H1 (cell line): ENCODE results near the gene DOCK6. TPM values are rescaled to one million over a fixed set of nuclear protein-coding genes. Genes with fewer than 3 reads are reported as not detected.

Source experiments
- CTCF ChIA-PET: fragments of 300-600 bp; sonication (Branson Sonifier 250); formaldehyde crosslinking; loops from one replicate; lab custom pipeline; 2021; ENCODE audit not compliant: partially characterized antibody; lab: Charles Lee
- POLR2A ChIA-PET: fragments of 300-600 bp; sonication (Branson Sonifier 250); formaldehyde crosslinking; loops from one replicate; lab custom pipeline; 2021; ENCODE audit warnings: inconsistent platforms; ENCODE audit not compliant: partially characterized antibody; lab: Charles Lee
- DNase-seq, 2 experiments: peaks; one replicate each; pipeline versions ENCODE4 v3.0.0 to v3.0.0-alpha.2; 2010 to 2022; ENCODE audit warnings: low spot score in 2 of 2, low read depth in 1 of 2, mixed read lengths in 1 of 2
- FAIRE-seq: peaks from 2 replicates; lab custom pipeline; 2011; peaks lifted over from hg19 to GRCh38; lab: Jason Lieb, UNC
- H2AFZ ChIP-seq: 2 replicates; pipeline ENCODE4 v1.8.1; 2012; ENCODE audit warnings: low read length, inconsistent platforms
- H2AK5ac ChIP-seq: 2 replicates; pipeline ENCODE4 v1.6.1; 2013; ENCODE audit warnings: low read depth, low read length
- H2BK120ac ChIP-seq: replicated peaks from 2 replicates; pipeline ENCODE3; 2013; ENCODE audit warnings: low read depth, low read length, inconsistent platforms
- H2BK12ac ChIP-seq: 2 replicates; pipeline ENCODE4 v1.6.1; 2013; ENCODE audit warnings: low read depth, low read length
- H2BK15ac ChIP-seq: 2 replicates; pipeline ENCODE4 v1.6.1; 2013; ENCODE audit warnings: low read length
- H2BK20ac ChIP-seq: 2 replicates; pipeline ENCODE4 v1.6.1; 2013; ENCODE audit warnings: low read length
- H2BK5ac ChIP-seq: 2 replicates; pipeline ENCODE4 v1.6.1; 2013; ENCODE audit warnings: low read depth, low read length
- H3K14ac ChIP-seq: 2 replicates; pipeline ENCODE4 v1.6.1; 2013; ENCODE audit warnings: inconsistent platforms; ENCODE audit not compliant: insufficient read length
- H3K18ac ChIP-seq: 2 replicates; pipeline ENCODE4 v1.6.1; 2013; ENCODE audit warnings: low read length; ENCODE audit errors: extremely low read depth
- H3K23ac ChIP-seq: 2 replicates; pipeline ENCODE4 v1.6.1; 2013; ENCODE audit warnings: inconsistent platforms; ENCODE audit not compliant: insufficient read length
- H3K23me2 ChIP-seq: 2 replicates; pipeline ENCODE4 v1.6.1; 2013; ENCODE audit warnings: low read depth, low read length
- H3K27ac ChIP-seq: 2 replicates; pipeline ENCODE4 v1.6.1; 2011; ENCODE audit warnings: low read depth, low read length, inconsistent platforms
- H3K27me3 ChIP-seq, 4 experiments: replicated peaks in 1 of 4; 1 replicate in 1 of 4; 2 replicates in 3 of 4; pipeline versions ENCODE4 v1.6.1 to v1.8.1; 2011 to 2013; ENCODE audit warnings: low read length in 3 of 4, mild to moderate bottlenecking in 3 of 4, inconsistent platforms in 2 of 4, mixed read lengths in 2 of 4, moderate library complexity in 1 of 4; ENCODE audit not compliant: control insufficient read depth in 3 of 4, insufficient read depth in 3 of 4; ENCODE audit errors: extremely low read depth in 1 of 4
- H3K36me3 ChIP-seq, 4 experiments: 2 replicates each; pipeline versions ENCODE4 v1.6.1 to v1.8.1; 2011 to 2013; ENCODE audit warnings: mild to moderate bottlenecking in 4 of 4, low read length in 3 of 4, moderate library complexity in 2 of 4, control low read depth in 1 of 4, inconsistent platforms in 1 of 4; ENCODE audit not compliant: insufficient read depth in 4 of 4, control insufficient read depth in 2 of 4
- H3K4ac ChIP-seq: replicated peaks from 2 replicates; pipeline ENCODE3; 2013; ENCODE audit warnings: low read length, low read depth, mixed read lengths, inconsistent platforms; ENCODE audit not compliant: insufficient read length
- H3K4me1 ChIP-seq, 4 experiments: replicated peaks in 1 of 4; 1 replicate in 1 of 4; 2 replicates in 3 of 4; pipeline versions ENCODE4 v1.6.1 to v1.8.1; 2011 to 2013; ENCODE audit warnings: low read length in 3 of 4, inconsistent platforms in 2 of 4, mixed read lengths in 1 of 4; ENCODE audit not compliant: insufficient read depth in 4 of 4, control insufficient read depth in 3 of 4
- H3K4me2 ChIP-seq, 2 experiments: 2 replicates each; pipeline versions ENCODE4 v1.6.1 to v1.8.1; 2011 to 2013; ENCODE audit warnings: low read depth in 2 of 2, low read length in 2 of 2, control low read depth in 1 of 2, inconsistent platforms in 1 of 2, mild to moderate bottlenecking in 1 of 2; ENCODE audit not compliant: insufficient read depth in 1 of 2
- H3K4me3 ChIP-seq, 4 experiments: fragments of 200-600, 300-600 bp in 1 of 4; sonication (generic), shearing (Covaris generic), sonication (Bioruptor Twin) in 1 of 4; 2 replicates each; pipeline versions ENCODE4 v1.5.1 to v1.8.1; 2011 to 2016; ENCODE audit warnings: low read length in 4 of 4, low read depth in 3 of 4, control low read depth in 2 of 4, inconsistent platforms in 2 of 4, mild to moderate bottlenecking in 2 of 4, mixed read lengths in 1 of 4, moderate library complexity in 1 of 4; ENCODE audit not compliant: insufficient read depth in 2 of 4; ENCODE audit errors: extremely low read depth in 1 of 4
- H3K56ac ChIP-seq: replicated peaks from 2 replicates; pipeline ENCODE3; 2013; ENCODE audit warnings: low read depth, mild to moderate bottlenecking, mixed read lengths, low read length, inconsistent platforms; ENCODE audit not compliant: insufficient read length
- H3K79me1 ChIP-seq: 2 replicates; pipeline ENCODE4 v1.6.1; 2013; ENCODE audit warnings: low read depth, low read length, control low read depth
- H3K79me2 ChIP-seq, 2 experiments: 2 replicates each; pipeline versions ENCODE4 v1.6.1 to v1.8.1; 2012 to 2013; ENCODE audit warnings: low read length in 2 of 2, mild to moderate bottlenecking in 2 of 2, inconsistent platforms in 1 of 2; ENCODE audit not compliant: insufficient read depth in 2 of 2, control insufficient read depth in 1 of 2
- H3K9ac ChIP-seq, 4 experiments: replicated peaks in 1 of 4; 1 replicate in 1 of 4; 2 replicates in 3 of 4; pipeline versions ENCODE4 v1.6.1 to v1.8.1; 2011 to 2013; ENCODE audit warnings: low read depth in 3 of 4, low read length in 3 of 4, control low read depth in 2 of 4, mild to moderate bottlenecking in 2 of 4, moderate library complexity in 2 of 4, inconsistent platforms in 1 of 4; ENCODE audit errors: extremely low read depth in 1 of 4
- H3K9me3 ChIP-seq, 2 experiments: 2 replicates each; pipeline versions ENCODE4 v1.6.1 to v1.8.1; 2012 to 2013; ENCODE audit warnings: mild to moderate bottlenecking in 2 of 2, moderate library complexity in 2 of 2, control low read depth in 1 of 2, inconsistent platforms in 1 of 2, low read depth in 1 of 2, low read length in 1 of 2, mixed read lengths in 1 of 2; ENCODE audit not compliant: insufficient read depth in 2 of 2
- H4K20me1 ChIP-seq, 2 experiments: replicated peaks in 1 of 2; 2 replicates each; pipeline versions ENCODE3 to v1.8.1; 2011 to 2013; ENCODE audit warnings: inconsistent platforms in 2 of 2, low read length in 2 of 2, mild to moderate bottlenecking in 1 of 2; ENCODE audit not compliant: insufficient read depth in 2 of 2, control insufficient read depth in 1 of 2
- H4K5ac ChIP-seq: 2 replicates; pipeline ENCODE4 v1.6.1; 2013; ENCODE audit warnings: low read length, low read depth, mixed read lengths, inconsistent platforms; ENCODE audit not compliant: insufficient read length
- H4K8ac ChIP-seq: 2 replicates; pipeline ENCODE4 v1.8.0; 2013; ENCODE audit warnings: mild to moderate bottlenecking, moderate library complexity, low read length, inconsistent platforms; ENCODE audit not compliant: insufficient read depth; ENCODE audit errors: extremely low read depth
- H4K91ac ChIP-seq: replicated peaks from 2 replicates; pipeline ENCODE3; 2013; ENCODE audit warnings: low read length, mixed read lengths, inconsistent platforms; ENCODE audit not compliant: insufficient read length
- CHD2 ChIP-seq: IDR thresholded peaks from 2 replicates; pipeline ENCODE4 v1.6.1; 2012; ENCODE audit warnings: low read length, improper control_type of control experiment
- POU5F1 ChIP-seq: IDR thresholded peaks from 2 replicates; pipeline ENCODE4 v1.6.1; 2011; ENCODE audit warnings: low read depth, mild to moderate bottlenecking, low read length, moderate library complexity
- WGBS, 2 experiments: shearing (Covaris generic) in 1 of 2; methylation state at CpG; one replicate each; pipeline versions ENCODE4 v1.1.6 to v1.1.7; 2013 to 2015; ENCODE audit warnings: low lambda C conversion rate in 2 of 2, mixed read lengths in 2 of 2, inconsistent platforms in 1 of 2, low coverage in 1 of 2, missing lambda C conversion rate in 1 of 2; ENCODE audit not compliant: insufficient replicate concordance in 2 of 2, insufficient coverage in 1 of 2, insufficient read length in 1 of 2; ENCODE audit errors: extremely low coverage in 1 of 2, missing lambda C conversion rate in 1 of 2; 5-methylcytosine and 5-hydroxymethylcytosine counted together
- polyA plus RNA-seq, 7 experiments: library from polyadenylated mRNA; depleted of rRNA in 3 of 7; stranded (reverse) in 5 of 7; unstranded in 2 of 7; fragments of >200 nt in 5 of 7; fragments of 200-250 nt in 2 of 7; gene quantifications; 1 replicate in 5 of 7; 2 replicates in 1 of 7; 4 replicates in 1 of 7; pipeline versions ENCODE4 v1.2.1 to v1.2.3, GENCODE V29; 2011 to 2013; ENCODE audit warnings: missing spikeins in 2 of 7, mixed read lengths in 2 of 7
- total RNA-seq: library from RNA; stranded (reverse); fragmentation: NEBNext Ultra II Directional; extraction: Animal tissue kit (Norgen Biotek cat#: 25700); gene quantifications from 2 replicates; pipeline ENCODE4 v1.2.1, GENCODE V29; 2021

Gene DOCK6
- total and polyA plus RNA-seq, 2 of the 8 experiments (the other 6 are each of a cell fraction or from before 2014, with no cell fraction given) = 25.5 to 54.7 TPM

DNA sequence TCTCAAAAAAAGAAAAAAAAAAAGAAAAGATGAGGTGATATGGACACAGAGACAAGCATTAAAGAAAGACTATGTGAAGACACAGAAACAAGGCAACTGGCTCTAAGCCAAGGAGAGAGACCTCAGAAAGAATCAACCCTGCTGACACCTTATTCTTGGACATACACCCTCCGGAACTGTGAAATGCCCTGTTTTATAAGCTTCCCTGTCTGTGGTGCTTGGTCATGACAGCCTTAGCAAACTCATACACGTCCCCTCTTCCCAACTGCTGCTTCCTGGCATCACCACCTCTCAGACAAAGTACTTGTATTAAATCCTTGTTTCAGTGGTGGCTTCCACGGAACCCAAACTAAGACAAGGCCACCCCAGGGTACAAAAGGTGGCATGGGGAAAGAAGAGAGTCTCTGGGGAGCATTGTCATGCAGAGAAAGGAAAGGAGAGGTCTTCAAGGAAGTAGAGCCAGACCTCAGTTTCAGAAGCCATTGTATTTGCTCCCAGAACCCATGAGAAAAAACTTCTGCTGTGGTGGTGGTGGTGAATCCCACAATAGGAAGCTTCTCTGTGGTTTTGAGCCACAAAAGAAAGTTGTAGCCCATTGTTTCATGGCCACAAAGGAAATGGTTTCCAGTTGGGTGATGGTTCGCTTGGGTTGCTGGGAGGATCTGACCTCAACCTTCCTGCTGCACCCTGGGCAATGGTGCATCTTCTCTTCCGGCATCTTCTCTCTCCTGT, 17.3 kb upstream of the DOCK6 start:
- no peak for FAIRE-seq
- H3K4me1 ChIP-seq = peaks cover 0 to 4% (median 2%) of the 10 kb centered on the region in 4 experiments; a peak in 4 of 7 replicates
- DNase-seq = no peak
- no peaks in the 10 kb centered on the region for H3K27me3 ChIP-seq
- TF ChIP-seq CHD2 (no peak), POU5F1 (no peak)
- H2AFZ ChIP-seq = no peak overlapping the region
- no peak overlapping the region for H3K56ac ChIP-seq
- POLR2A ChIA-PET = interaction anchor here (0.6 to 1.0 kb wide), 2 partner anchors 52 to 138 kb away, joined by 3 read pairs; no protein-coding TSS in a partner anchor
- WGBS, 2 experiments = 87% methylated on average over 4 of the region's 5 CpGs; no CpG with 5 or more reads in 1 of the 2 experiments
- no peak overlapping the region for H2BK120ac ChIP-seq
- H2BK15ac ChIP-seq = no peak overlapping the region
- no peak overlapping the region for H2BK20ac ChIP-seq
- no peak overlapping the region for H4K91ac ChIP-seq
- peaks cover 0 to 11% of the 10 kb centered on the region in 2 experiments; a peak in 1 of 4 replicates for H3K9me3 ChIP-seq
- H2AK5ac ChIP-seq = no peak overlapping the region
- no peaks in the 10 kb centered on the region for H3K23me2 ChIP-seq
- H3K4me3 ChIP-seq = no peak overlapping the region
- H2BK12ac ChIP-seq = 0 out of 2 replicates have a peak overlapping the region, but pooled peaks have one; percentile 14
- CTCF ChIA-PET = interaction anchor here (0.7 to 1.2 kb wide), 2 partner anchors 36 to 1584 kb away, joined by 3 to 4 read pairs; no protein-coding TSS in a partner anchor
- H4K5ac ChIP-seq = no peak overlapping the region
- H3K23ac ChIP-seq = no peak overlapping the region
- H3K4ac ChIP-seq = no peak overlapping the region
- H3K14ac ChIP-seq = no peak overlapping the region
- H3K79me2 ChIP-seq = no peaks in the 10 kb centered on the region
- H3K79me1 ChIP-seq = no peaks in the 10 kb centered on the region
- H4K20me1 ChIP-seq = no peaks in the 10 kb centered on the region
- no peak overlapping the region for H3K27ac ChIP-seq
- H2BK5ac ChIP-seq = no peak overlapping the region
- H3K9ac ChIP-seq = no peak overlapping the region
- no peak overlapping the region for H3K4me2 ChIP-seq
- H3K36me3 ChIP-seq = no peaks in the 10 kb centered on the region
- no peak overlapping the region; the same call in 1 of the 2 replicates for H3K18ac ChIP-seq
- no peak overlapping the region for H4K8ac ChIP-seq
